HEK293T (cell line): Measurements from ENCODE around the gene PTPN1.

ENCODE experiments used
- FOXK2 ChIP-seq: fragments of 450-650 bp; IDR thresholded peaks from 2 replicates; pipeline ENCODE4 v1.6.1; 2016; ENCODE audit warnings: mild to moderate bottlenecking
- FOXM1 ChIP-seq: fragments of 450-650 bp; IDR thresholded peaks from 2 replicates; pipeline ENCODE4 v1.6.1; 2017; ENCODE audit warnings: mild to moderate bottlenecking, borderline replicate concordance
- L3MBTL2 ChIP-seq: fragments of 450-650 bp; conservative IDR thresholded peaks from 2 replicates; pipeline ENCODE4 v1.6.1; 2016; ENCODE audit warnings: mild to moderate bottlenecking
- NFRKB ChIP-seq: fragments of 450-650 bp; IDR thresholded peaks from 2 replicates; pipeline ENCODE4 v1.6.1; 2016; ENCODE audit warnings: mild to moderate bottlenecking, moderate library complexity
- PKNOX1 ChIP-seq: fragments of 450-650 bp; IDR thresholded peaks from 2 replicates; pipeline ENCODE4 v1.6.1; 2016
- SP1 ChIP-seq: fragments of 450-650 bp; IDR thresholded peaks from 2 replicates; pipeline ENCODE4 v1.6.1; 2017
- SUZ12 ChIP-seq: fragments of 450-650 bp; IDR thresholded peaks from 2 replicates; pipeline ENCODE4 v1.6.1; 2016; ENCODE audit warnings: mild to moderate bottlenecking
- TARDBP ChIP-seq: fragments of 450-650 bp; IDR thresholded peaks from 2 replicates; pipeline ENCODE4 v1.6.1; 2016
- ZNF384 ChIP-seq: fragments of 450-650 bp; IDR thresholded peaks from 2 replicates; pipeline ENCODE4 v1.6.1; 2016

- TF ChIP-seq SUZ12 (no peak), FOXK2 (no peak), L3MBTL2 (no peak), SP1 (no peak), TARDBP (no peak), PKNOX1 (no peak), ZNF384 (no peak), NFRKB (no peak), FOXM1 (no peak)
Observed at GRCh38 chr20:50521221-50522052, 11.3 kb downstream of the PTPN1 start.
